ENCODE results near the gene PDCD4.
"Not testable (repeated sequence)": the region's sequence is repeated elsewhere in the genome, so short reads cannot be mapped to it uniquely, and the experiment has no call there.

PDCD4 gene

DNA sequence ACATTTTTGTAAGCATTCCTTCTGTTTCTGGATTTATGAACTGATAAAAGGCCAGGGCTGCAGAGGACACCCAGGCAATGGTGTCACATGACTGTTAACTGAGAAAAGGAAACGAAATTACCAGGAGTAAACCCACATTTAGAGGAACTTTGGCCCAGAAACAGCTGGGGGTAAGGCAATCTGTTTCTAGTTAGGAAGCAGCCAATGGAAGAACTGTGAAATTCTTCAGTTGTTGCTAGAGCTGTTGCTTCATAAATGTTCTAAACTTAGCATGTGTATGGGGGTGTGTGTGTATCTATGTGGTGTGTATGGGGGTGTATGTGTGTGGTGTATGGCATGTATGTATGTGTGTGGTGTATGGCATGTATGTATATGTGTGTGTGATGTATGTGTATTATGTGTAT lies 11.8 kb upstream of the PDCD4 start:
- peak overlapping the region; percentile 95 to 99 for H3K27ac Mint-ChIP-seq
- ATAC-seq (replicated peaks) (no peak), DNase-seq (no peak)
- H3K9me3 Mint-ChIP-seq, result no peaks in the 10 kb centered on the region
- H3K4me1 Mint-ChIP-seq (ENCODE audit: low read depth in 2 of 2), result peaks cover 72 to 77% of the 10 kb centered on the region in 2 donors
- peaks cover 15% of the 10 kb centered on the region for H3K36me3 Mint-ChIP-seq (ENCODE audit: insufficient read depth)
- peak overlapping the region; percentile 58 to 66 for H3K4me3 Mint-ChIP-seq
- no peaks in the 10 kb centered on the region for H3K27me3 Mint-ChIP-seq

DNA sequence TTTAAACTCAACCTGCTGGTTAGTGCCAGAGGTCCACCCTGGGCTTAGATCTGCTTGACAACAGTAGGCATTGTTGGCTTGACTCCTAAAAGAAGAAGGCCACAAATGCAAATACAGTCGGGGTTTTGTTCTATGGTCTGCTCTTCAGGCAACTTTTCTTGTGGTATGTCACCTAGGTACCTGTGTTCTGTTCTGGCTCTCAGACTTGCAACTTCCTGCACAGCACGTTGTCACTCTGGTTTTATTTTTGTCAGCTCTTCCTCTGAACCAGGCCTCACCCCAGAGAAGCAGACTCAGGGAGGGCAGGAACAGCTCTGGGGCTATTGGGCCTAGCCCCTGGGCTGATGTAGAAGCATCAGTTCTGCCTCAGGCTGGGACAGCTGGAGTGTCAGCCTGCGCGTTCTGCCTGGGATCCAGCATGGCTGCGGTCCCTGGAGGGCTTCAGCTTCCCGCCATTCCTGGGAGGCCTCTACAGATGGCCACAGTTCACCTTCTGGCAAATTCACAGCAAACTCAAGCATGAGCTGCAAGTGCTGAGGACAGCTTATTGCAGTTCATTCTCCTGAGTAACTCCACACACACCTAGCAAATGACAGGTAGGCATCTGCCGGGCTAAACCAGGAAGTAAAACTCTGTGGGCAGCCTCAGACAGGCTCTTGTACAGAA lies 11.0 kb upstream of the PDCD4 start:
- H3K4me3 Mint-ChIP-seq, result peak overlapping the region; percentile 58 to 66
- peak overlapping the region; percentile 95 to 99 for H3K27ac Mint-ChIP-seq
- DNase-seq (peak; percentile 58 to 65 (median 58)), ATAC-seq (replicated peaks) (peak; percentile 77)
- peaks cover 15% of the 10 kb centered on the region for H3K36me3 Mint-ChIP-seq (ENCODE audit: insufficient read depth)
- no peaks in the 10 kb centered on the region for H3K9me3 Mint-ChIP-seq
- no peaks in the 10 kb centered on the region for H3K27me3 Mint-ChIP-seq
- peaks cover 74 to 77% of the 10 kb centered on the region in 2 donors for H3K4me1 Mint-ChIP-seq (ENCODE audit: low read depth in 2 of 2)

DNA sequence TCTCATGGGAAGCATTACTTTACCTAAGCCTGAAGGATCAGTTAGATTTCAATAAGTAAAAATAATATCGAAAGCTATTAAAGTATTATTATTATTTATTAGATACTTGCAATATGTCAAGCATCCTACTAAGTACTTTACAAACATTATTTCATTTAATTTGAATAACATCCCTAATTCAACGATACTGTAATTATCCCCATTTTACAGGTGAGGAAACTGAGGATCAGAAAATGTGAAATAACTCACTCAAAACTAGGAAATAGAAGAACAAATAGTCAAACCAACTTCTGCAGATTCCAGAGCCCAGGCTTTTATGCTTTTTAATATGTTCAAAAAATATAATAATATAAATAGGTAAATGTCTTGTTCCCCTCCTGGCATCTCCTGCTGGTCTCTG lies 10.3 kb upstream of the PDCD4 start:
- Mint-ChIP-seq H3K27me3 (no peaks in the 10 kb centered on the region), H3K9me3 (no peaks in the 10 kb centered on the region), H3K36me3 (ENCODE audit: insufficient read depth) (peaks cover 15% of the 10 kb centered on the region), H3K27ac (peak overlapping the region; percentile 95 to 99), H3K4me1 (ENCODE audit: low read depth in 2 of 2) (peaks cover 78 to 80% of the 10 kb centered on the region in 2 donors), H3K4me3 (peak overlapping the region in 1 of 2 donors; percentile 66)
- ATAC-seq (replicated peaks), result no peak
- DNase-seq, result no peak

DNA sequence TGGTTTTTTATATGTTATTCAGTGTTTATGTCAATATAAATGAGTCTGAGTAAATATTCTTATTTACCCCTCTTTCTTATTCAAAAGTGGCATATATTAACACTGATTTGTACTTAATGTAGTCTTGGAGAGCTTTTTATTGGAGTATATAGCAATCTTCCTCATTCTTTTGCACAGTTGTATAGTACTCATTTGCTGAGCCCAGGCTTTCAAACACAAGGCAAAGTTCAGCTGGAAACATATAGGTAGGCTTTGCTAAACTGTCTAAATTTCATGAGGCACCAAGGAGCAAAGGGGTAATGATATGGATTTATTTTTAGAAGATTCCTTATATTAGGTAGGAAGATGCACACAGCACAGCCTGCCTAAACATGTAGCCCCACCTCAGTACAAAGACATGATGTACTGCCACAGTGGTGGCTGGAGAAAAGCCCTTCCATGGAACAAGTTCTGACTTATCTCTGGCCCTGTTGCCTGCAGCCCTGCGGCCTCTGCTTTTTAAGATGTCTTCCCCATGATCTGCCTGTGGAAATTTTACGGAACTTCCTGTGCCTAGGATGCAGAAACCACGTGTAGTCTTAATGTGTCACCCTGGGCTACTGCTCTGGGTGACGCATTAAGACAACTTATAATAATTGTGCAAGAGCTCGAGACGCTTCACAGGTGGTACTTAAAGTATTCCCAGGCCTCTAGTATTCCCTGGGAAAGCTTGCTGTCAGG lies 9.6 kb upstream of the PDCD4 start:
- Mint-ChIP-seq H3K4me3 (peak overlapping the region in 1 of 2 donors; percentile 36), H3K27ac (peak overlapping the region; percentile 59 to 99)
- no peak for DNase-seq

DNA sequence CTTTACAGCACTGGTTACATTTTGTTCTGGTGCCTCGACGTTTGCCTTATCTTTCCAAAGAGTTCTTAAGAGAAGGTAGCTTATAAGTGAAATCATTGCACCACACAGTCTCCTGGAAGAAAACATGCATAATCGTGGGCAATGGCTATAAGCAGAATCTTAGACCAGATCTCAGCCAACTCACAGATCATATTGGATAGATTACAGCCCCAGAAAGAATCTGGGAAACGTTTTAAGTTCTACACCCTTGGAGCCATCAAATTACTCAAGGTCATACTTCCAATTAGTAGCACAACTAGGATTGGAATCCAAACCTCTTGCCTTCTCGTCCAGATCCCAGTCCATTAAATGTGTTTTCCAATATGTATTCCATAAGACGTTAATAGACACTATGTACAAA lies 8.8 kb upstream of the PDCD4 start:
- no peak for ATAC-seq (replicated peaks)
- Mint-ChIP-seq H3K27me3 (no peaks in the 10 kb centered on the region), H3K36me3 (ENCODE audit: insufficient read depth) (peaks cover 15% of the 10 kb centered on the region), H3K9me3 (no peaks in the 10 kb centered on the region), H3K4me3 (peak overlapping the region in 1 of 2 donors; percentile 25), H3K4me1 (ENCODE audit: low read depth in 2 of 2) (peaks cover 82 to 86% of the 10 kb centered on the region in 2 donors), H3K27ac (peak overlapping the region; percentile 87 to 99)
- DNase-seq, result no peak

More for the DNA sequence above, 9.6 kb upstream of the PDCD4 start:
- ATAC-seq (replicated peaks), result no peak
- Mint-ChIP-seq H3K4me1 (ENCODE audit: low read depth in 2 of 2) (peaks cover 83 to 86% of the 10 kb centered on the region in 2 donors), H3K27me3 (no peaks in the 10 kb centered on the region), H3K36me3 (ENCODE audit: insufficient read depth) (peaks cover 15% of the 10 kb centered on the region), H3K9me3 (no peaks in the 10 kb centered on the region)

DNA sequence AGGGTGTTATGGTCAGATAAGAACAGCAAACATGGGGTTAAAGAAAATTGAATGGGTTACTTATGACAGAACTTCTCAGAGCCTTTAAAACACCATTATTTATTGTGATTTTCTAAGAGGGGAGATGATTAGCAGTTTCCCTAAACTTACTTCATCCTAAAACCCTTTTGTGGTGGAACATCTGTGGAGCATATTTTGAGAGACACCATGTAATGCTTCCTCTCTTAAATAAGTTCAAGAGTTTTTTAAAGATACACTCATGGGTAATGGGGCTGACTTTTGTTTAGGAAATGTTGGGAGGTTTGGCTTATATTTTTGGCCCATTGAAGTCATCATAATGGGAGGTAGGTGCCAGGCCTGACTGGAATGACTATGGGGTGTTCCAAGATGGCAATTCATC lies 8.4 kb upstream of the PDCD4 start:
- peak overlapping the region; percentile 87 to 99 for H3K27ac Mint-ChIP-seq
- H3K9me3 Mint-ChIP-seq, result no peaks in the 10 kb centered on the region
- no peak for ATAC-seq (replicated peaks)
- peak overlapping the region in 1 of 2 donors; percentile 25 for H3K4me3 Mint-ChIP-seq
- H3K27me3 Mint-ChIP-seq, result no peaks in the 10 kb centered on the region
- peaks cover 81 to 86% of the 10 kb centered on the region in 2 donors for H3K4me1 Mint-ChIP-seq (ENCODE audit: low read depth in 2 of 2)
- no peak for DNase-seq
- H3K36me3 Mint-ChIP-seq (ENCODE audit: insufficient read depth), result peaks cover 12% of the 10 kb centered on the region

DNA sequence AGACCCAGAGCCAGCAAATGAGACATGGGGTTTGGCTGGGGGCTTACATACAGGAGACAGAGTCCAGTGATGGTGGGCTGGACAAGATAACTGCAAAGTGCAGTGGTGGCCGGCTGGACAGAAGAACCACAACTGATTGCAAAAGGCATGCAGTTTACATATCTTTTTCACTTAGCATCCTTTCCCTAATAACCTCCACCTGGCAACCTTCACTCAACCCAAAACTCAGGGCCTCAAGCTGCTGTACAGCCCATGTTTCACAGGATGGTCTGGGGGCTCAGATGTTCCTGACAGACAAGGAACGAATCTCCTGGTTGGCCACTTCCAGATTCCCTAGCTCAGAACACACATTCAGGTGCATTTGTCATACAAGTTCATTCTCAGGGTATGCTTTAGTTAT lies 7.8 kb upstream of the PDCD4 start:
- ATAC-seq (replicated peaks) (no peak), DNase-seq (no peak)
- Mint-ChIP-seq H3K27me3 (no peaks in the 10 kb centered on the region), H3K27ac (peak overlapping the region; percentile 87 to 99), H3K4me3 (peak overlapping the region; percentile 23 to 87), H3K4me1 (ENCODE audit: low read depth in 2 of 2) (peaks cover 83 to 90% of the 10 kb centered on the region in 2 donors), H3K9me3 (no peaks in the 10 kb centered on the region), H3K36me3 (ENCODE audit: insufficient read depth) (peaks cover 15% of the 10 kb centered on the region)

DNA sequence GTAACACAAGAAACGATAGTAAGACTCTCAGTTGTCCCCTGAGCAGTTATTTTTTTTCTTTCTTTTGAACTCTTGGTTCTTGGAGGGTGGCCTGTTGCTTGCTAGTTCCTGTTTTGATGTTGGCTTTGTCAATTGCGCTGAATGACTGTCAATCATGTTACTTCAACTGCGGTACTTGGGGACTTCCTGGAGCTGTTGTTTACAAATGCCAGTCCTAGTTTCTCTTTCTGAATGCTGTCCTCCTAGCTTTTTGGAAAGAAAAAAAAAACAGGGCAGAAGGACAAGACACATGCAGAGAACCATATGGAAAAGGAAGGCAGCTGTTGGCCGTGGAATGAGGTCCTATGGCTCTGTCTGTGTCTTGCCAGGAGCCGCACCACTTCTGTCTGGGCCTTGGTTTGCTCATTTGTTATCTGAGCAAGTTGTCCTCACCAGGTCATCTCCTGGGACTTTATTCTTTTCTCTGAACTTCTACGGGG lies 7.0 kb upstream of the PDCD4 start:
- H3K27me3 Mint-ChIP-seq, result no peaks in the 10 kb centered on the region
- H3K9me3 Mint-ChIP-seq, result no peaks in the 10 kb centered on the region
- H3K4me1 Mint-ChIP-seq (ENCODE audit: low read depth in 2 of 2), result peaks cover 83 to 94% of the 10 kb centered on the region in 2 donors
- peaks cover 12% of the 10 kb centered on the region for H3K36me3 Mint-ChIP-seq (ENCODE audit: insufficient read depth)
- H3K27ac Mint-ChIP-seq, result peak overlapping the region; percentile 87 to 99
- ATAC-seq (replicated peaks) (peak; percentile 69), DNase-seq (peak; percentile 50 to 56 (median 55))
- H3K4me3 Mint-ChIP-seq, result peak overlapping the region; percentile 82 to 87

DNA sequence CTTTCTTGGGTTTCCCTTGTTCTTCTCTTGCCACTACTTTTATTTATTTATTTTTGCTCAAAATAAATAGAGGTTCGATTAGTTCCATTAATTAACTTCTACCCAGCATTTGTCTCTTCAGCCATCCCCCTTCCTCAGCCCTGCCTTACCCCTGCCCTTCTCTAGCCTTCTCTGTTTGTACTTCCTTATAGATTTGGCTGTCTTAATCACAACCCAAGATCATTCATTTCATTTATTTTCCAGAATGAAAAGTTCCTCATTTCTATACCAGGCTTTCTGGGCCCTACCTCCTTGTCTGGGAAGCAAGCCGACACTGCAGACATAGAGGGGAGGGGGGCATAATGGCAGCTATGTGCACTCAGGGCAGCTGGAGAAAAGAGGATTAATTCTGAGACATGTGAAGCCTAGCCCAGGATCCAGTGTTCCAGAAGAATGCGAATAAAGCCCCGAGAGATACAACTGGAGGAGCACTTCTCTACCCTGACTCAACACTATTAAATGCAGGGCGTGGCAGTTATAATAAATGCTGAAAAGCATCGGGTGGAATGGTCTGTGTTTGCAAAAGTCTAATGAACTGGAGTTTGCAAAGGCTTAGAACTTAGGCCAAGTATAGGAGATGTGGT lies 6.4 kb upstream of the PDCD4 start:
- Mint-ChIP-seq H3K27ac (peak overlapping the region; percentile 87 to 99), H3K27me3 (no peaks in the 10 kb centered on the region), H3K36me3 (ENCODE audit: insufficient read depth) (peaks cover 15% of the 10 kb centered on the region), H3K4me1 (ENCODE audit: low read depth in 2 of 2) (peaks cover 83 to 94% of the 10 kb centered on the region in 2 donors), H3K4me3 (peak overlapping the region; percentile 82 to 87), H3K9me3 (no peaks in the 10 kb centered on the region)
- ATAC-seq (replicated peaks) (no peak), DNase-seq (no peak)

DNA sequence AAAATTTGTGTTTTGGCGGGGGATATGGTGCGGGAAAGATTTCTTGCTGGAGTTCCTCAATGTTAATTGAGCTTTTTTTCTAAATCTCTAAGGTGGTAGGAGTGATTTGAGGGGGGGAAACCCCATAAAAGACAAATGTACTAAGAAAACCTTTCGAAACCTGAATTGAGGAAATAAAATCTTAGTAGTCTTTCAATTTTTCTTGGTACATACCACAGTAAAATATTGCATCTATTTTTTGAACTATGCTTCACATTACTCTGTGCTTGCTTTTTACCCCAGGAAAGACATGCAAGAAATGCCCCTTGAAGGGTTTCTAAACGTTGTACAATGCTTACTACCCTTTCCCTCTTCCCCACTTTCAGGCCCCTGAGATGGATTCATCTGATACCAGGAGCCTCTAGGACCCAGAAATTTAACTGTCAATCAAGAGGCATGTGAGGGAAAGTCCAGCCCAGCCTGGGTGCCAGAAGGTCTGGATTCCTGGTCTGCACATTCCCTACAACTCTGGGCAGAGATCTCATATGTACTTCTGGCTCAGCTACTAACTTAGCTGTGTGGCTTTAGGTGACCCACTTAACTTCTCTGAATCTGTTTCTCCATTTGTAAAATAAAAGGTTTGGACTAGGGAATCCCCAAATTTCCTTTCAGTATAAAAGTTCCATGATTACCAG lies 5.8 kb upstream of the PDCD4 start:
- peaks cover 16% of the 10 kb centered on the region for H3K36me3 Mint-ChIP-seq (ENCODE audit: insufficient read depth)
- no peaks in the 10 kb centered on the region for H3K27me3 Mint-ChIP-seq
- peaks cover 83 to 94% of the 10 kb centered on the region in 2 donors for H3K4me1 Mint-ChIP-seq (ENCODE audit: low read depth in 2 of 2)
- H3K4me3 Mint-ChIP-seq, result peak overlapping the region; percentile 82 to 87
- H3K9me3 Mint-ChIP-seq, result no peaks in the 10 kb centered on the region
- DNase-seq (no peak), ATAC-seq (replicated peaks) (no peak)
- H3K27ac Mint-ChIP-seq, result peak overlapping the region; percentile 87 to 99

DNA sequence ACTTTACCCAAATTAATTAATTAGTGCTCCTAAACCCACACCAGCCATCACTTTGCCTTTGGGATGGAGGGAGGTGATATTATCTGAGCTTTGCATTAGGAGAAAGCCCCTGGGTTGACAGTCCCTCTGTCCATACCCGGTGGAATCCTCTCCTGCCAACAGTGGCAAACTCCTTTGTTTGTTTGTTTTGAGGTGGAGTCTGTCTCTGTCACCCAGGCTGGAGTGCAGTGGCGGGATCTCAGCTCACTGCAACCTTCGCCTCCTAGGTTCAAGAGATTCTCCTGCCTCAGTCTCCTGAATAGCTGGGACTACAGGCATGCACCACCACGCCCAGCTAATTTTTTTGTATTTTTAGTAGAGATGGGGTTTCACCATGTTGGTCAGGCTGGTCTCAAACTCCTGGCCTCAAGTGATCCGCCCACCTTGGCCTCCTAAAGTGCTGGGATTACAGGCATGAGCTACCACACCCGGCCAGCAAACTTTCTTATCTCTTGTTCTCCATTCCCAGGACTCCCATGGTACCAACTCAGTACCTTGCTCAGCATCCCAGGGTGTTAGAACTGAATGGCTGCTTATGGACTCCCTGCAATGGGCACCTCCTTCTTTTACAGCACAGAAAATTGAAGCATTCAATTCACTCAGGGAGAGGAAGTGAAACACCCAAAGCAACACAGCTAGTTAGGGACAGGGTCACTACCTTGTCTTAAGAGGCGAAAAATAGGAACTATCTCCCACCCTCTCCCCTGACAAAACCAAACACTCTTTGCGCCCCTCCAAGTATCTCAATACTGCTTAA lies 4.5 kb upstream of the PDCD4 start:
- Mint-ChIP-seq H3K36me3 (ENCODE audit: insufficient read depth) (peaks cover 29% of the 10 kb centered on the region), H3K4me3 (peak overlapping the region; percentile 86 to 87), H3K4me1 (ENCODE audit: low read depth in 2 of 2) (peaks cover 80 to 88% of the 10 kb centered on the region in 2 donors), H3K27ac (peak overlapping the region; percentile 87 to 99)
- DNase-seq; ATAC-seq (replicated peaks); H3K9me3 Mint-ChIP-seq; H3K27me3 Mint-ChIP-seq: not testable (repeated sequence)

DNA sequence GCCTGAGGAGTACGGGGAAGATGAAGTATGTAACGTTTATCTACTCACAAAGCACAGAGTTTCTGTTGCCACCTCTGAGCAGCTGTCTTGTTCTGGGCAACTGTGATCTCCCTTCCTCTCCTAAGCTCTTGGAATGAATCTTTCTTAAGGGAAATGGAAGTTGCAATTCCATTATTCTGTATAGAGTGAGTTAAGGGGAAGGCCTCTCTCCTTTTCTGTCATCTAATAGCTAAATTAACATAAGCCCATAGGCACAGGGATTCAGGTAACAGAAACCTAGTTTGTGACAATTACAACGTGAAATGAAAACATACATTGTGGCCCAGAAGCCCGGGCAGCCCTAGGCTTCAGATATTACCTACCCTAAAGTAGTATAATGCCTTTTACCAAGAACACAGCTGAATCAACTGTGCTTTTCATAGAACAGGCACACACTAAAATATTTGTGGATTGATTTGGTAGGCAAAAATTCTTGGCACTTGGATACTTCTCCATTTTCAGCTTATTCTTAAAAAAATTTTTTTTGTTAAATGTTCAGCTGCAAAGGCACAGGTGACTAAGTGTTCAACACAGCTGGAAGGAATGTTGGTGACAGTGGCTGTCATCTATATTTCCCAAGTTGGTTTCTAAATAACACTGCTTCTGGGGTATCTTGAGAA lies 3.8 kb upstream of the PDCD4 start:
- H3K27ac Mint-ChIP-seq, result peak overlapping the region; percentile 87 to 99
- ATAC-seq (replicated peaks) (no peak), DNase-seq (no peak)
- H3K4me3 Mint-ChIP-seq, result peak overlapping the region; percentile 86 to 87
- H3K27me3 Mint-ChIP-seq, result no peaks in the 10 kb centered on the region
- H3K9me3 Mint-ChIP-seq, result no peaks in the 10 kb centered on the region
- H3K36me3 Mint-ChIP-seq (ENCODE audit: insufficient read depth), result peaks cover 36% of the 10 kb centered on the region
- peaks cover 76 to 82% of the 10 kb centered on the region in 2 donors for H3K4me1 Mint-ChIP-seq (ENCODE audit: low read depth in 2 of 2)
